Colon (tissue), 2 donors: Measurements from ENCODE around the gene EMP1.

Experiments
- FAIRE-seq: peaks from 2 replicates; lab custom pipeline; 2012; peaks lifted over from hg19 to GRCh38; lab: Jason Lieb, UNC
- donor health status: control.
- donor health status: control.

Gene EMP1

GRCh38 chr12:13173012-13173932 is 23.3 kb upstream of the EMP1 start:
- no peak for FAIRE-seq

- FAIRE-seq = no peak
Measured at GRCh38 chr12:13175499-13175898, 21.0 kb upstream of the EMP1 start.

- no peak for FAIRE-seq
Measured at GRCh38 chr12:13176256-13176655, 20.3 kb upstream of the EMP1 start.

- no peak for FAIRE-seq
Measured at GRCh38 chr12:13177373-13177772, 19.2 kb upstream of the EMP1 start.

GRCh38 chr12:13177906-13178305 is 18.6 kb upstream of the EMP1 start:
- FAIRE-seq = no peak

- no peak for FAIRE-seq
Measured at GRCh38 chr12:13178568-13179210, 17.8 kb upstream of the EMP1 start.

GRCh38 chr12:13179211-13180074 is 17.1 kb upstream of the EMP1 start:
- FAIRE-seq = no peak

- FAIRE-seq = no peak
Measured at GRCh38 chr12:13181375-13182070, 15.0 kb upstream of the EMP1 start.

- FAIRE-seq = no peak
Measured at GRCh38 chr12:13182881-13183280, 13.6 kb upstream of the EMP1 start.

DNA sequence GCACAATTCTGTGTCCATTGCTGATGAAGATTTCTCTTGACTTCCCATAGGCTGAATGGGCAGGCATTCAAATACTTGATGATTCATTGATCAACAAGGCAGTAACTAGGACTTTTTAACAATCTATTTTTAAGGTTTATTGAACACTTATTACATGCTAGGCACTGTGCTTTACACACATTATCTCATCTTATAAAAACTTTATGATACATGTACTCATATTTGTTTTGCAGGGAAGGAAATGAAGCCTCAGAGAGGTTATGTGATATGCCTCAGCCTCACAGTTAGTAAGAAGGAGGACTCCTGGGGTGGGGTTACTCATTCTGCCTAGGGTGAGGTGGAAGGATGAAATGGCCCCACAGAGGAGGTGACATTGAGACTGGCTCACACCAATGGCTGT is 12.9 kb upstream of the EMP1 start:
- FAIRE-seq = no peak

DNA sequence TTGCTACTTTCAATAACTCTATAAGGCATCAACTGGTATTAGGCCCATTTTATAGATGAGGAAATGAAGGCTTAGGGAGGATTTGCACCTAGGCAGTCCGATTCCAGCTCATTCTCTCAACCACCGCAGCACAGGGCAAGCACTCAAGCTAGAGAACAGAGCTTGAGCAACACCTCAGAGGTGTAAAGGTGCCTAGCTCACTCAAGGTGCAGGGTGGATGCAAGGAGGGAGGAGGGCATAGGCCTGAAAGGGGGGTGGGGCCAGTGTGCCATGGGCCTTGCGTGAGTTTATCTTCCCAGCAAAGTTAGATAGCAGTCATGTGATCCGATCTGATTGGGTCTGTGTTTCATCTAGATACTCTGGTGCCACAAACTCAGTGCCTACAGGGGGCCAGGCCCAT is 10.2 kb upstream of the EMP1 start:
- FAIRE-seq = no peak

DNA sequence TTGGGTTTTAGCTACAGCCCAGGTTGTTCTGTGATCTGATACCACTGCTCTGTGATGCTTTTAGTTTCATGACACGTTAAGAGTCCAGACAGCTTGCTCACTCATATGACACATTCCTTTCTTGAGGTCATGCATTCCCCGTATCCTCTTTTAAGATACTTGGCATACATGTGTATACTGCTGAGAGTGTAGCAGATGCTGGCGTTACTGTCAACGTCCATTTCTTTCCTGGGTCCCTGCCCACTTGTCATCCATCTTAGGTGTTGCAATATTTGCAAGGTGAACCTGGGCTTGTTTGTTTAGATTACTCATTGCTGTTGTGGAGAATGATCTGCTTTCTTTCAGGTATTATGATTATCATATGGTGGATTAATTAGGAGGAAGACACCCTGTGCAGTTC is 9.1 kb upstream of the EMP1 start:
- no peak for FAIRE-seq

- no peak for FAIRE-seq
Measured at GRCh38 chr12:13189264-13189663, 7.3 kb upstream of the EMP1 start.

DNA sequence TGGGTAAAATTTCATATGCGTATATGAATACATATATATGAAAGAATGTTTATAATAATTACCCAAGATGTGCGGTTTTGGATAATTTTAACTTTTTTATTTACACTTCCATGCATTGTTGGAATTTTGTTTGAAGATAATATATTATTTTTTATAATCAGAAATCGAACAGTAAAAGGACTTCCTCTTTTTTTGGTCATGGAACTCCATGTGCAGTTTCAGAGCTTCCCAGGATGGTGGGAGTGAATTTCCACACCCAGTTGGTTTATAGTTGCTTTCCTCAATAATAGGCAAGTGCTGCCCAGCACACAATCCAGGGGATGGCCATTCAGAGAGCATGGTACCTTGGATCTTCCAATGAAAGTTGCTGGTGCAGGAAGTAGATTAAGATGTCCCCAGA is 6.3 kb upstream of the EMP1 start:
- no peak for FAIRE-seq

DNA sequence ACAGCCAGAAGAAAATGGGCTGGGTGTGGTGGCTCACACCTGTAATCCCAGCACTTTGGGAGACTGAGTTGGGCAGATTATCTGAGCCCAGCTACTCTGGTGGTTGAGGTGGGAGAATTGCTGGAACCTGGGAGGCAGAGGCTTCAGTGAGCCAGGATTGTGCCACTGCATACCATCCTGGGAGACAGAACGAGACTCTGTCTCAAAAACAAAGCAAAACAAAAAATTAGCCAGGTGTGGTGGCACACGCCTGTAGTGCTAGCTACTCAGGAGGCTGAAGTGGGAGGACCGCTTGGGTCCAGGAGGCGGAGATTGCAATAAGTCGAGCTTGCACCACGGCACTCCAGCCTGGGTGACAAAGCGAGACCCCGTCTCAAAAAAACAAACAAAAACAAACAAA is 3.8 kb upstream of the EMP1 start:
- no peak for FAIRE-seq

DNA sequence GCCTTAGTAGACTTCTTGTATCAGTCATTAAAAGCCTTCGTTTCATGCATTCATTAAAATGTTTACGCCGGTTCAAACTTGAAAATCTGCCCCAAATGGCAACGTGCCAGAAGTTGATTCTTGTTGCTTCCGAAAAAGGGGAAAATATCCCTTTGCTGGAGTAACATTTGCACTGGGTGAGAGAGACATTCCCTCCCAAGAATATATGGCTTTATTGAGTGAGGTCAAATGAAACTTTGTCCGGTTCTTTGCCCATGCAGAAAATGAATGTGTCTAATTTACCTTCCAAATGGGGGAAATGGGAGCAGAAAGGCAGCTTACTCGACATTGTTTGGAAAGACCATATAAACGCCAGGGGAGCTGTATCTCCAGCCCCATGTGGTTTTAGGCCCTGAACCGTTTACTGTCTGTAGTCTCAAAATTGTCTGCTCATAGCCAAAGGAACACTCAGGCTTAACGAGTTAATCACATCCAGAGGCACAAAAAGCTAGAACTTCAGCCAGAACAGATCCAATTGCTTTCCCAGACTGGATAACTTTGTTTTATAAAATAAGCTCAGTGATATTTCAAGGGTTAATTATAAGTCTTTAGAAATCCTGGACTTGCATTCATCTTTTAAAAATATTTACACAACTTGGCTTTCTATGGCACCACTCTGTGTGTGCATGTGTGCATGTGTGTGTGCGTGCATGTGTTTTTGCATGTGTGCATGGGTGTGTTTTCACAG is 2.9 kb upstream of the EMP1 start:
- no peak for FAIRE-seq

DNA sequence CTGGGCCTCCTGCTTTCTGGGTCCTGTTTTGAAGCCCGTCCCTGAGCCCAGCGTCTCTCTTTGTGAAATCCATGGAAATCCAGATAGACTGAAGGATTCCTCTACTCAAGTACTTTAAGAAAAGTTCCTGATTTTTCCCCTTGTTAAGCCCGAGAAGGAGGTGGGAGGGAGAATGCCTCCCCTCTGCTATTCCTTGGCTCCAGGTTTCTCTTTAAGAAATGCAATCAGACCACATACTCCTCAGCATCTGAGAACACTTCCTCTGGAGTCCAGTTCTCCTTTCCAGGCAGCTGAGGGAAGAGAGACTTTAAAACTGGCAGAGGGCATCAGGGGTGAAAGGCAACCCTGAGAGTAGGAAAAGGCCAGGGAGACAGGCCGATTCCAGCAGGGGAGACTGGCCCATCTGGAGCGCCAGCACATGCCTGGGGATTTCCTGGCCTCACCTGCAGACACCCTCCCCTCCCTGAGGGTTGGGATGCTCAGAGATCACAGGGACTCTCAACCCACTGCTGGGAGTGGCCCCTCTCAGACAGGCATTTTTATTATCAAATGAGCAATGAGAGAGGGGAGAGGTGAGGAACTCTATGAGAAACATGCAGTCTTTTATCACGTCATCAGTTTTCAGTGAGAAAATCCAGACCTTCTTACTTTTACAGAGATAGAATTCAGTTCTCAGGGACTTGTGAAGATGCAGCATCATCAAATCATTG is 2.0 kb upstream of the EMP1 start:
- FAIRE-seq = no peak

GRCh38 chr12:13195250-13195649 is 1.3 kb upstream of the EMP1 start:
- no peak for FAIRE-seq

GRCh38 chr12:13195785-13196129 is 769 bp upstream of the EMP1 start:
- no peak for FAIRE-seq

DNA sequence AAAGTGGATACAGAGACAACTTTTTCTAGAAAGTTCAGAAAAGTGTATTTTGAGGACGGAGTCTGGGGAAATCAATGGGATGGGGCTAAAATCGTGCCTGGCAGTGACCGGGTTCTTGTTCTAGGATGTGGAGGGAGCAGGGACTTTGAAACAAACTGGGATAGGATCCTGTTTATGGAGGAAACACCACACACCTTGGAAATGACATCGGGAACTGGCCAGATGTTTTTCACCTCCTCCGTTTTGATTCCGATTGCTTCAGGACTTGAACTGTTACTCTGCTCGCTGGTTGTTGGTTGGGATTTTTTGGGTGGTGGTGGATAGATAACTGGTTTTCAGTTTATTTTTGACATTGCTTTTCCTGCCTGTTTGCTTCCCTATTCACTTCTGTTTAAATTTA is 506 bp downstream of the EMP1 start:
- FAIRE-seq = no peak
